Neural progenitor cell (in vitro differentiated cells): ENCODE results near the gene EGLN1. TPM values are rescaled to one million over a fixed set of nuclear protein-coding genes. Genes with fewer than 3 reads are reported as not detected.

ENCODE experiments used
- DNase-seq: peaks from one replicate; pipeline ENCODE4 v3.0.0-alpha.2; 2016; ENCODE audit warnings: low spot score
- H2AFZ ChIP-seq: fragments of 200-600 bp; sonication (generic); replicated peaks from 2 replicates; pipeline ENCODE4 v1.6.1; 2016; ENCODE audit warnings: antibody characterized with exemption
- H3F3A ChIP-seq: fragments of 200-600 bp; sonication (generic); 2 replicates; pipeline ENCODE4 v1.6.1; 2016; ENCODE audit warnings: antibody characterized with exemption, low read depth
- H3K27ac ChIP-seq: fragments of 200-600 bp; sonication (generic); 2 replicates; pipeline ENCODE4 v1.5.1; 2016; ENCODE audit warnings: mild to moderate bottlenecking
- H3K27me3 ChIP-seq: fragments of 200-600 bp; sonication (generic); 2 replicates; pipeline ENCODE4 v1.6.1; 2016; ENCODE audit warnings: mild to moderate bottlenecking, moderate library complexity
- H3K36me3 ChIP-seq: fragments of 200-600 bp; sonication (generic); 2 replicates; pipeline ENCODE4 v1.5.1; 2016
- H3K4me1 ChIP-seq: fragments of 200-600 bp; sonication (generic); 2 replicates; pipeline ENCODE4 v1.6.1; 2016; ENCODE audit warnings: mixed run types
- H3K4me2 ChIP-seq: fragments of 200-600 bp; sonication (generic); 2 replicates; pipeline ENCODE4 v1.6.1; 2016
- H3K4me3 ChIP-seq: fragments of 200-600 bp; sonication (generic); 2 replicates; pipeline ENCODE4 v1.5.1; 2016
- H3K79me2 ChIP-seq: fragments of 200-600 bp; sonication (generic); 2 replicates; pipeline ENCODE4 v1.6.1; 2016; ENCODE audit warnings: low read depth
- H3K9ac ChIP-seq: fragments of 200-600 bp; sonication (generic); 2 replicates; pipeline ENCODE4 v1.6.1; 2016
- H3K9me3 ChIP-seq: fragments of 200-600 bp; sonication (generic); 2 replicates; pipeline ENCODE4 v1.5.1; 2016; ENCODE audit warnings: low read depth
- H4K20me1 ChIP-seq: fragments of 200-600 bp; sonication (generic); 2 replicates; pipeline ENCODE4 v1.6.1; 2016; ENCODE audit warnings: low read depth
- H3K27ac Mint-ChIP-seq: 3 replicates; pipeline ENCODE4 v1.8.0; 2021; ENCODE audit warnings: mixed read lengths
- H3K27me3 Mint-ChIP-seq: 2 replicates; pipeline ENCODE4 v1.8.0; 2022; ENCODE audit warnings: low read depth, mild to moderate bottlenecking, inconsistent platforms, moderate library complexity, mixed read lengths; ENCODE audit not compliant: insufficient read depth
- H3K36me3 Mint-ChIP-seq: 3 replicates; pipeline ENCODE4 v1.8.0; 2021; ENCODE audit warnings: mixed read lengths
- H3K4me1 Mint-ChIP-seq: 3 replicates; pipeline ENCODE4 v1.8.0; 2021; ENCODE audit warnings: mixed read lengths
- H3K4me3 Mint-ChIP-seq: 3 replicates; pipeline ENCODE4 v1.8.0; 2021; ENCODE audit warnings: mild to moderate bottlenecking, moderate library complexity, mixed read lengths
- H3K9me3 Mint-ChIP-seq: 3 replicates; pipeline ENCODE4 v1.8.0; 2020; ENCODE audit warnings: mixed read lengths
- CTCF ChIP-seq: fragments of 200-600 bp; sonication (generic); IDR thresholded peaks from 2 replicates; pipeline ENCODE4 v1.5.1; 2017; ENCODE audit warnings: antibody characterized with exemption, mild to moderate bottlenecking
- EZH2 ChIP-seq: fragments of 200-600 bp; sonication (generic); IDR thresholded peaks from 2 replicates; pipeline ENCODE4 v1.6.1; 2017; ENCODE audit warnings: antibody characterized with exemption, mild to moderate bottlenecking, moderate library complexity
- EZH2phosphoT487 ChIP-seq: fragments of 200-600 bp; sonication (generic); IDR thresholded peaks from 2 replicates; pipeline ENCODE4 v1.6.1; 2017; ENCODE audit warnings: antibody characterized with exemption
- total RNA-seq: library from RNA; depleted of rRNA; stranded (reverse); fragments of >200 nt; gene quantifications from 2 replicates; pipeline ENCODE4 v1.2.3, GENCODE V29; 2015; ENCODE audit warnings: low replicate concordance

Gene EGLN1
- total RNA-seq, 1 donor from 2014 or later, result 30.3 TPM

DNA sequence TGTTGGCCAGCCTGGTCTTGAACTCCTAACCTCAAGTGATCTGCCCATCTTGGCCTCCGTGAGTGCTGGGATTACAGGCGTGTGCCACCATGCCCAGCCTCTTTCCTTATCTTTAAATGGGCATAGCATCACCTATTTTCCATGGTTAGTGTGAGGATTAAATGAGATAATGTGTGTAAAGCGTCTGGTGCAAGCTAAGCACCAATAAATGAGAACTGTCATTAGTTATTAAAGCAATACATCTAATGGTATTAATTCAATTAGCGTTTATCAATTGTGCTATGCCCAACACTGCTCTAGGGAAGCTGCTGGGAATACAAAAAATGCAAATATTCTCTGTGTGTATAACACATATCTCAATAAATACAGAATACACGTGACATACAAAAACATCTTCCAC, 94.5 kb downstream of the EGLN1 start:
- H3K36me3 ChIP-seq, result no peaks in the 10 kb centered on the region
- no peak overlapping the region for H3K4me2 ChIP-seq
- Mint-ChIP-seq H3K27me3 (no peaks in the 10 kb centered on the region), H3K4me1 (peaks cover under 1% of the 10 kb centered on the region), H3K36me3 (no peaks in the 10 kb centered on the region), H3K27ac (no peak overlapping the region), H3K4me3 (no peak overlapping the region), H3K9me3 (no peaks in the 10 kb centered on the region)
- no peaks in the 10 kb centered on the region for H3K27me3 ChIP-seq
- no peaks in the 10 kb centered on the region for H4K20me1 ChIP-seq
- TF ChIP-seq CTCF (no peak), EZH2phosphoT487 (no peak)
- H3K27ac ChIP-seq, result no peak overlapping the region
- no peaks in the 10 kb centered on the region for H3K4me1 ChIP-seq
- no peak for DNase-seq
- no peak overlapping the region for H3K4me3 ChIP-seq
- H3K79me2 ChIP-seq, result peaks cover under 1% of the 10 kb centered on the region
- H2AFZ ChIP-seq, result no peak overlapping the region
- H3K9ac ChIP-seq, result no peak overlapping the region
- H3K9me3 ChIP-seq, result no peaks in the 10 kb centered on the region
- H3F3A ChIP-seq, result no peaks in the 10 kb centered on the region

DNA sequence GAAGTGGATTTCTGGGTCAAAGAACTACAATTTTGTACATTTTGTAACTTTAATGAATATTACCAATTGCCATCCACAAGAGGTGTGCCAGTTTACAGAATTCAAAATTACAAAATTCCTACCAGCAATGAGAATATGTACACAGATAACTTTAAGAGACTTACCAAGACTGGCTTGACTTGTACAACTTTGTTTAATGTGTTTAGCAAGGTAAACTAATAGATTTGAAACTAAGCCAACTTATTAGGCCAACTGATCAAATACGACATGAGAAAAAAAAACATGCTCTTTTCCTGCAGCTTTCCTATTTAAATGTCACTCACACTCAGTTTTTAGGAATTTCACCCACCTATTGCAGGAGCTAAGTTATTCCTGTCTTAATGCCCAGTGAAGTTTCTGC, 95.8 kb downstream of the EGLN1 start:
- H3K36me3 ChIP-seq, result no peaks in the 10 kb centered on the region
- H4K20me1 ChIP-seq, result no peaks in the 10 kb centered on the region
- H3K9me3 ChIP-seq, result no peaks in the 10 kb centered on the region
- Mint-ChIP-seq H3K4me3 (no peak overlapping the region), H3K4me1 (no peaks in the 10 kb centered on the region), H3K9me3 (no peaks in the 10 kb centered on the region), H3K27me3 (peaks cover 2% of the 10 kb centered on the region), H3K27ac (no peak overlapping the region), H3K36me3 (no peaks in the 10 kb centered on the region)
- no peak overlapping the region for H3K4me3 ChIP-seq
- H2AFZ ChIP-seq, result no peak overlapping the region
- H3K27ac ChIP-seq, result no peak overlapping the region
- no peaks in the 10 kb centered on the region for H3K4me1 ChIP-seq
- H3K4me2 ChIP-seq, result no peak overlapping the region
- H3K9ac ChIP-seq, result no peak overlapping the region
- H3F3A ChIP-seq, result no peaks in the 10 kb centered on the region
- DNase-seq, result no peak
- H3K27me3 ChIP-seq, result no peaks in the 10 kb centered on the region
- no peaks in the 10 kb centered on the region for H3K79me2 ChIP-seq
- TF ChIP-seq CTCF (no peak), EZH2phosphoT487 (no peak), EZH2 (no peak)

DNA sequence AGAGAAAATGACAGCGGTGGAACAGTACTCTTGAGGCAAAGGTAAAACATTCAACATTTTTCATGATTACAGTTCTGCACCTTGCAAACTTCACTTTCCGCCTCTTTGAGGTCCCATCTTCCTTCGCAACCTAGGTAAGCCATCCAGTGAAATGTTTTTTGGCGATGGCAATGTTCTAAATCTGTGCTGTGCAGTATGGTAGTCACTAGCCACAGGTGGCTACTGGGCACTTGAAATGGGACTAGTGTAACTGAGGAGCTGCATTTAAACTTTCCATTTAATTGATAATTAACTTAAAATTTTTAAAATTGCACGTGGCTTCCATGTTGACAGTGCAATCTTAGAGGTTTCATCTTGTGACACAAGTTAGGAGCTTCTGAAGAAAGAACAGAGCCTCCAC, 97.4 kb downstream of the EGLN1 start:
- H3K9me3 ChIP-seq, result no peaks in the 10 kb centered on the region
- H3K4me3 ChIP-seq, result no peak overlapping the region
- H3K4me1 Mint-ChIP-seq, result no peaks in the 10 kb centered on the region
- H3F3A ChIP-seq, result no peaks in the 10 kb centered on the region
- no peaks in the 10 kb centered on the region for H4K20me1 ChIP-seq
- H3K4me3 Mint-ChIP-seq, result no peak overlapping the region
- H3K36me3 ChIP-seq, result no peaks in the 10 kb centered on the region
- H3K27me3 ChIP-seq, result no peaks in the 10 kb centered on the region
- no peaks in the 10 kb centered on the region for H3K4me1 ChIP-seq
- no peak overlapping the region for H3K27ac Mint-ChIP-seq
- no peaks in the 10 kb centered on the region for H3K79me2 ChIP-seq
- no peaks in the 10 kb centered on the region for H3K36me3 Mint-ChIP-seq
- TF ChIP-seq EZH2 (no peak), CTCF (no peak)
- peaks cover 2% of the 10 kb centered on the region for H3K27me3 Mint-ChIP-seq
- no peaks in the 10 kb centered on the region for H3K9me3 Mint-ChIP-seq
- DNase-seq, result no peak
- H3K9ac ChIP-seq, result no peak overlapping the region
- no peak overlapping the region for H2AFZ ChIP-seq
- H3K4me2 ChIP-seq, result no peak overlapping the region
- no peak overlapping the region for H3K27ac ChIP-seq
